MM.1S (cell line): ENCODE results near the gene TRIOBP.

ENCODE experiments used
- EZH2 ChIP-seq: fragments of 300-600 bp; sonication (generic); optimal IDR thresholded peaks from 2 replicates; pipeline ENCODE3; 2017; ENCODE audit warnings: low read depth, mild to moderate bottlenecking, antibody characterized with exemption, low read length, mixed read lengths
- TF ChIP-seq, protein P1 (sequence below): fragments of 300-600 bp; sonication (generic); IDR thresholded peaks from 2 replicates; pipeline ENCODE4 v1.5.1; 2016; ENCODE audit warnings: antibody characterized with exemption, low read length, mixed read lengths

- no peak for TF ChIP-seq EZH2
- TF ChIP-seq, protein P1, sequence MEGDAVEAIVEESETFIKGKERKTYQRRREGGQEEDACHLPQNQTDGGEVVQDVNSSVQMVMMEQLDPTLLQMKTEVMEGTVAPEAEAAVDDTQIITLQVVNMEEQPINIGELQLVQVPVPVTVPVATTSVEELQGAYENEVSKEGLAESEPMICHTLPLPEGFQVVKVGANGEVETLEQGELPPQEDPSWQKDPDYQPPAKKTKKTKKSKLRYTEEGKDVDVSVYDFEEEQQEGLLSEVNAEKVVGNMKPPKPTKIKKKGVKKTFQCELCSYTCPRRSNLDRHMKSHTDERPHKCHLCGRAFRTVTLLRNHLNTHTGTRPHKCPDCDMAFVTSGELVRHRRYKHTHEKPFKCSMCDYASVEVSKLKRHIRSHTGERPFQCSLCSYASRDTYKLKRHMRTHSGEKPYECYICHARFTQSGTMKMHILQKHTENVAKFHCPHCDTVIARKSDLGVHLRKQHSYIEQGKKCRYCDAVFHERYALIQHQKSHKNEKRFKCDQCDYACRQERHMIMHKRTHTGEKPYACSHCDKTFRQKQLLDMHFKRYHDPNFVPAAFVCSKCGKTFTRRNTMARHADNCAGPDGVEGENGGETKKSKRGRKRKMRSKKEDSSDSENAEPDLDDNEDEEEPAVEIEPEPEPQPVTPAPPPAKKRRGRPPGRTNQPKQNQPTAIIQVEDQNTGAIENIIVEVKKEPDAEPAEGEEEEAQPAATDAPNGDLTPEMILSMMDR: no peak
These were observed 99.2 kb downstream of the TRIOBP start for GRCh38 chr22:37796079-37796478.
